Mucosa of descending colon (tissue), 3 donors: ENCODE results near the gene PLXNA2. TPM values are rescaled to one million over a fixed set of nuclear protein-coding genes. Genes with fewer than 3 reads are reported as not detected.

ENCODE experiments used
- ATAC-seq: fragments of 200-7000 bp; cut with Tn5 transposase; one replicate; pipeline ENCODE4 v1.9.1; 2020; ENCODE audit warnings: mild to moderate bottlenecking, moderate library complexity
- DNase-seq, 3 donors: peaks; one replicate each; pipeline ENCODE4 v3.0.0-alpha.2; 2020
- H3K36me3 ChIP-seq: fragments of 200-600 bp; one replicate; pipeline ENCODE4 v1.8.0; 2021; ENCODE audit warnings: low read depth, mild to moderate bottlenecking
- H3K4me1 ChIP-seq: fragments of 200-600 bp; one replicate; pipeline ENCODE4 v1.8.0; 2021; ENCODE audit warnings: low read depth, mild to moderate bottlenecking
- H3K4me3 ChIP-seq: fragments of 200-600 bp; one replicate; pipeline ENCODE4 v1.8.0; 2021; ENCODE audit warnings: mild to moderate bottlenecking
- H3K9me3 ChIP-seq: fragments of 200-600 bp; one replicate; pipeline ENCODE4 v1.8.0; 2021; ENCODE audit warnings: mild to moderate bottlenecking
- CTCF ChIP-seq: fragments of 200-600 bp; IDR thresholded peaks from one replicate; pipeline ENCODE4 v1.8.0; 2022; ENCODE audit warnings: antibody characterized with exemption, mild to moderate bottlenecking
- intact Hi-C, 2 donors: fragments of 100-400 bp; cut with DNase I in 1 of 2; cut with micrococcal nuclease in 1 of 2; formaldehyde crosslinking; loops; one replicate each; pipeline versions ENCODE4 v1.11.0 to v1.11.1; 2022; cut with DNase I, micrococcal nuclease
- total RNA-seq, 3 donors: library from RNA; stranded (reverse); fragmentation: NEBNext Ultra II Directional in 2 of 3; extraction: Animal tissue kit (Norgen Biotek cat#: 25700) in 2 of 3; gene quantifications; one replicate each; pipeline versions ENCODE4 v1.2.1 to v1.2.4, GENCODE V29; 2021 to 2023
- donor health status: DM: no; HTN: no; CAD: no; lungs with moderate emphysema.
- donor health status: DM: no; HTN: no; CAD: no.
- donor health status: DM: no; HTN: yes; CAD: no.

The PLXNA2 gene
- total RNA-seq, 3 donors from 2014 or later: 65.5 to 127 (median 70.6) TPM

GRCh38 chr1:208174731-208175507, 69.3 kb downstream of the PLXNA2 start:
- Histone ChIP-seq H3K4me1 (peaks cover 15% of the 10 kb centered on the region), H3K36me3 (no peaks in the 10 kb centered on the region), H3K4me3 (no peak overlapping the region), H3K9me3 (no peaks in the 10 kb centered on the region)
- ATAC-seq (no peak), DNase-seq (no peak)
- intact Hi-C loops: no loop called here
- TF ChIP-seq CTCF: no peak

GRCh38 chr1:208174200-208174599, 70.0 kb downstream of the PLXNA2 start:
- Histone ChIP-seq H3K36me3 (no peaks in the 10 kb centered on the region), H3K4me3 (no peak overlapping the region), H3K4me1 (peaks cover 8% of the 10 kb centered on the region), H3K9me3 (no peaks in the 10 kb centered on the region)
- intact Hi-C loops: no loop called here
- DNase-seq: no peak
- no peak for TF ChIP-seq CTCF
- no peak for ATAC-seq

- intact Hi-C loops: no loop called here
- no peak for ATAC-seq
- Histone ChIP-seq H3K4me3 (no peak overlapping the region), H3K36me3 (no peaks in the 10 kb centered on the region), H3K9me3 (no peaks in the 10 kb centered on the region), H3K4me1 (peaks cover 4% of the 10 kb centered on the region)
- no peak for TF ChIP-seq CTCF
- no peak for DNase-seq
Measured at GRCh38 chr1:208173749-208174148, 70.4 kb downstream of the PLXNA2 start.

GRCh38 chr1:208172423-208173145, 71.6 kb downstream of the PLXNA2 start:
- H3K36me3 ChIP-seq: no peaks in the 10 kb centered on the region
- intact Hi-C loops: no loop called here
- H3K4me1 ChIP-seq: no peaks in the 10 kb centered on the region
- H3K9me3 ChIP-seq: no peaks in the 10 kb centered on the region
- DNase-seq (no peak), ATAC-seq (no peak)
- TF ChIP-seq CTCF: no peak
- no peak overlapping the region for H3K4me3 ChIP-seq

- Histone ChIP-seq H3K4me1 (no peaks in the 10 kb centered on the region), H3K4me3 (no peak overlapping the region), H3K9me3 (no peaks in the 10 kb centered on the region), H3K36me3 (no peaks in the 10 kb centered on the region)
- intact Hi-C loops: no loop called here
- no peak for DNase-seq
- TF ChIP-seq CTCF: no peak
- ATAC-seq: no peak
Measured at GRCh38 chr1:208171616-208172422, 72.4 kb downstream of the PLXNA2 start.
